ENCODE data around the gene PSRC1.

PSRC1 gene

DNA sequence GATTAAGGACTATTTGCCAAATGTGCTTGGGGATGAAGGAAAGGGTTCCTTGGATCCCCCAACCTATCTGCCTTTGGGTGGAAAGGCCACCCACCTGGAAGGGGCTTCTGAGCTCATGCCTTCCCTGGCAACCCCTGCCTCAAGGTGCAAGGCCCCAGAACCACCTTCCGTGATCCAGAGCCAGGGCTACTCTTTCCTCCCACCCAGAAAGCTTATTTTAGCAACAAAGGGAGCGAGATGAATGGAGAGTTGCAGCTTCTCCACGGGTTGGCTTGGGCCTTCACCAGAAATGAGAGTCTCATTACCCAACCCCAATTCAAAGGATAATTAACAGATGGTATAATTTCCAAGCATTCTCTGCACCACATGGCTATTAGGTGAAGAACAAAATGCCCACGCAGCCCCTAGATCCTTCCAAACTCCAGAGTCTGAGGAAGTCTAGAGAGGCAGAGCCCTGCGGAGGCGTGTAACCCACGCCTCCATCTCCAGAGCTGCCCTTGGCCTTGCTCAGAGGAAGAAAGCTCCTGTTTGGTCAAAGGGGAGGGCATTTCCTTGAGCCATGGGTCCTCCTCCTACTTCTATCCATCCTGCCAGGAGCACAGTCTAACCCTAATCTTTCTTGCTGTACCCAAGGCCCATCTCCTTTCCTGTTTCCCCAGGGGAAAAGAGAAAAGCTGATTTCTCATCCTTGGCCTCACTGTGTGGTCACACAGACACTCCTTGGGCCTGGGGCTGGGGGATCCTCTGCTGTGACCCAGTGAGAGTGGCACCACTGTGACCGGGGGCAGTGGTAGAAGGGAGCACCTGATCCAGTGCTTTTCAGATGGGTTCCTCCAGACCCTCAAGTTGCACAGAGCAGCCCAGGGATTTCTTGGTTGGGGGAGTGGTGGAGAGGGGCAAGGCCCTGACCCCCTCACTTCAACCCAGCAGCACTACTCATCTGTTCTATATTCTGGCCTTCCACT lies 35.3 kb downstream of the PSRC1 start:
- peaks cover 0 to 15% (median 10%) of the 10 kb centered on the region in 5 donors for H3K27me3 ChIP-seq (ENCODE audit: control insufficient read depth in 5 of 5, insufficient read depth in 4 of 5, low read length in 5 of 5)
- peaks cover 0 to 12% (median 11%) of the 10 kb centered on the region in 5 donors for H3K4me1 ChIP-seq (ENCODE audit: control insufficient read depth in 5 of 5, insufficient read depth in 5 of 5, low read length in 5 of 5)
- no peaks in the 10 kb centered on the region for H3K36me3 ChIP-seq (ENCODE audit: control insufficient read depth in 5 of 5, insufficient read depth in 5 of 5, low read length in 5 of 5)
- no peak overlapping the region for H3K4me3 ChIP-seq (ENCODE audit: low read depth in 1 of 5, low read length in 5 of 5)
- H3K27ac ChIP-seq (ENCODE audit: low read depth, low read length): no peak overlapping the region
- H3K9me3 ChIP-seq (ENCODE audit: control insufficient read depth in 5 of 5, low read length in 5 of 5): no peaks in the 10 kb centered on the region
- no peak overlapping the region for H3K9ac ChIP-seq (ENCODE audit: low read length in 5 of 5)

DNA sequence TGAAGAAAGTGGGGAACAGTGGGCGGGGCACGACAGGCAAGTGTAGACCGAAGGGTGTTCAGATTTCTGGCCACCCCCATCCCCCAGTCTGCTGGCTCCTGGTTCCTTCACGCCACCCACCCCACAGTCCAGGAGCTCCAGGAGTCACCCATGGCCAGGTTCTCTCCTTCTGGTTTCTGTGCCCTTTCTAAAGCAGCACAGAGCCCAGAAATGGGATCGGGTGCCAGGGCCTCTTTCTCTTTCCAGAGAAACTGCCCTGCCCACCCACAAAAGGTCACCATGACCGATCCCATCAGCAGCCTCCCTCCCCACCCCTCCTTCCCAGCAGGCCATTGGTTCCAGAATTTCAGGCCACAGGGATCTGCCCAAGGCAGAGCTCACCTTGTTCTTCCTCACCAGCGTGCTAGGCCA lies 36.8 kb downstream of the PSRC1 start:
- H3K4me1 ChIP-seq (ENCODE audit: control insufficient read depth in 5 of 5, insufficient read depth in 5 of 5, low read length in 5 of 5): peaks cover 0 to 27% (median 24%) of the 10 kb centered on the region in 5 donors
- H3K36me3 ChIP-seq (ENCODE audit: control insufficient read depth in 5 of 5, insufficient read depth in 5 of 5, low read length in 5 of 5): no peaks in the 10 kb centered on the region
- peaks cover 7 to 30% (median 19%) of the 10 kb centered on the region in 5 donors for H3K27me3 ChIP-seq (ENCODE audit: control insufficient read depth in 5 of 5, insufficient read depth in 4 of 5, low read length in 5 of 5)
- peak overlapping the region in 1 of 5 donors; percentile 4 for H3K9ac ChIP-seq (ENCODE audit: low read length in 5 of 5)
- H3K4me3 ChIP-seq (ENCODE audit: low read depth in 1 of 5, low read length in 5 of 5): no peak overlapping the region
- no peaks in the 10 kb centered on the region for H3K9me3 ChIP-seq (ENCODE audit: control insufficient read depth in 5 of 5, low read length in 5 of 5)
- H3K27ac ChIP-seq (ENCODE audit: low read depth, low read length): no peak overlapping the region

DNA sequence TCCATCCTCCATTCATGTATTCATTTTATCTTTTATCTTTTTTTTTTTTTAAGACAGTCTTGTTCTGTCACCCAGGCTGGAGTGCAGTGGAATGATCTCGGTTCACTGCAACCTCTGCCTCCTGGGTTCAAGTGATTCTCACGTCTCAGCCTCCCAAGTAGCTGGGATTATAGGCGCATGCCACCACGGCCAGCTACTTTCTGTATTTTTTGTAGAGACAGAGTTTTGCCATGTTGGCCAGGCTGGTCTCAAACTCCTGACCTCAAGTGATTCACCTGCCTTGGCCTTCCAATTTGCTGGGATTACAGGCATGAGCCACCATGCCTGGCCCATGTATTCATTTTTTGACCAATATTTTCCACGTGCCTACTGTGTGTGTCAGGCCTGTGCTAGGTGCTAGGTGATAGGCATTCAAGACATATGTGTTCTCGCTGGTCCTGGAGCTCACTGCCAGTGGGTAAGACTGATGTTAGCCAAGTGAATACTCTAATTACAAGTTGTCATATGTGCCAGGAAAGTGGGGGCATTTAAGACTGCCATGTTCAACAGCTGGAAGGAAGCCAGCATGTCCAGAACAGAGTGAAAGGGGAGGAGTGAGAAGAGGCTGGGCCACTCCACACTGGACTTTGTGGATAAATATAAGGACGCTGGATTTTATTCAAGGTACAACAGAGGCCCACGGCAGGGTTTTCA lies 38.9 kb downstream of the PSRC1 start:
- Histone ChIP-seq H3K9ac (ENCODE audit: low read length in 5 of 5) (no peak overlapping the region), H3K4me3 (ENCODE audit: low read depth in 1 of 5, low read length in 5 of 5) (no peak overlapping the region), H3K9me3 (ENCODE audit: control insufficient read depth in 5 of 5, low read length in 5 of 5) (no peaks in the 10 kb centered on the region), H3K36me3 (ENCODE audit: control insufficient read depth in 5 of 5, insufficient read depth in 5 of 5, low read length in 5 of 5) (peaks cover 0 to 5% (median 4%) of the 10 kb centered on the region in 5 donors), H3K27me3 (ENCODE audit: control insufficient read depth in 5 of 5, insufficient read depth in 4 of 5, low read length in 5 of 5) (peaks cover 7 to 27% (median 19%) of the 10 kb centered on the region in 5 donors), H3K4me1 (ENCODE audit: control insufficient read depth in 5 of 5, insufficient read depth in 5 of 5, low read length in 5 of 5) (peaks cover 3 to 31% (median 24%) of the 10 kb centered on the region in 5 donors), H3K27ac (ENCODE audit: low read depth, low read length) (no peak overlapping the region)

DNA sequence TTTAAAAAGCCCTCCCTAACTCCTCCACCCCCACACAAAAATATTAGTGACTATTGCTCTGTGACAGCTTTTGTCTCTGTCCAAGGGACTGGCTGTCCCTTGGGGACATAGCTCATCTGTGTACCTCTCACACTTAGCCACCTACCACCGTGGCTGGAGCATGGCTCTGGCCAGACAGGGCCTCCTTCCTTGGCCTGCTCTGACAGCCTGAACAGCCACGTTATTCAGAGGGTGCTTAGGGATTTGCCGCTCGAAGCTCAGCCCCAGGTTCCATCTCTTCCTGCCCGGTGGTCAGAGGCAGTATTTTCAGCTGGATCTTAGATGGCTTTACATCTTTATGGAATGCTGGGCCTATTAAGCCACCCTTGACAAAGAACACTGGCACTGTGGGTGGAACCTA lies 39.7 kb downstream of the PSRC1 start:
- no peak overlapping the region for H3K9ac ChIP-seq (ENCODE audit: low read length in 5 of 5)
- no peaks in the 10 kb centered on the region for H3K9me3 ChIP-seq (ENCODE audit: control insufficient read depth in 5 of 5, low read length in 5 of 5)
- no peak overlapping the region for H3K27ac ChIP-seq (ENCODE audit: low read depth, low read length)
- H3K4me1 ChIP-seq (ENCODE audit: control insufficient read depth in 5 of 5, insufficient read depth in 5 of 5, low read length in 5 of 5): peaks cover 3 to 29% (median 21%) of the 10 kb centered on the region in 5 donors
- peaks cover 7 to 27% (median 18%) of the 10 kb centered on the region in 5 donors for H3K27me3 ChIP-seq (ENCODE audit: control insufficient read depth in 5 of 5, insufficient read depth in 4 of 5, low read length in 5 of 5)
- peaks cover under 1 to 13% (median 12%) of the 10 kb centered on the region in 5 donors for H3K36me3 ChIP-seq (ENCODE audit: control insufficient read depth in 5 of 5, insufficient read depth in 5 of 5, low read length in 5 of 5)
- H3K4me3 ChIP-seq (ENCODE audit: low read depth in 1 of 5, low read length in 5 of 5): no peak overlapping the region

DNA sequence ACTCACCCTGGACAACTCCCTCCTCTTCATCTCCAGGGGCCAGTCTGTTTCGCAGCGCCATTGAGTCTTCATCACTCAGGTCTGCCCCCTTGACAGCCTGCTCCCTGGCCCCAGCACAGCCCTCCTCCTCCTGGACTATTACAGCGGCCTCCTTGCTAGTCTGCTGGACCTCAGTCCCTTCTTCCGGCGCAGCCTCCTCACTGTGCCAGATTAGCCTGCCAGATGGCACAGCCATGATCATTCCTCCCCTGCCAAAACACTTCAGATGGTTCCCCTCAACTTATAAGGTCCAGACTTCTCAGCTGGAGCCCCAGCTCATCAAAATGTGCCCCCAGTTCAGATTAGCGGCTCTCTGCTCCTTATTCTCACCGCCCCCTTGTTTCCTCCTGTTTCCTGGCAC lies 40.6 kb downstream of the PSRC1 start:
- H3K4me1 ChIP-seq (ENCODE audit: control insufficient read depth in 5 of 5, insufficient read depth in 5 of 5, low read length in 5 of 5): peaks cover 3 to 29% (median 21%) of the 10 kb centered on the region in 5 donors
- H3K9ac ChIP-seq (ENCODE audit: low read length in 5 of 5): no peak overlapping the region
- no peak overlapping the region for H3K4me3 ChIP-seq (ENCODE audit: low read depth in 1 of 5, low read length in 5 of 5)
- H3K36me3 ChIP-seq (ENCODE audit: control insufficient read depth in 5 of 5, insufficient read depth in 5 of 5, low read length in 5 of 5): peaks cover 3 to 21% (median 20%) of the 10 kb centered on the region in 5 donors
- H3K27me3 ChIP-seq (ENCODE audit: control insufficient read depth in 5 of 5, insufficient read depth in 4 of 5, low read length in 5 of 5): peaks cover 7 to 24% (median 16%) of the 10 kb centered on the region in 5 donors
- no peaks in the 10 kb centered on the region for H3K9me3 ChIP-seq (ENCODE audit: control insufficient read depth in 5 of 5, low read length in 5 of 5)
- no peak overlapping the region for H3K27ac ChIP-seq (ENCODE audit: low read depth, low read length)

DNA sequence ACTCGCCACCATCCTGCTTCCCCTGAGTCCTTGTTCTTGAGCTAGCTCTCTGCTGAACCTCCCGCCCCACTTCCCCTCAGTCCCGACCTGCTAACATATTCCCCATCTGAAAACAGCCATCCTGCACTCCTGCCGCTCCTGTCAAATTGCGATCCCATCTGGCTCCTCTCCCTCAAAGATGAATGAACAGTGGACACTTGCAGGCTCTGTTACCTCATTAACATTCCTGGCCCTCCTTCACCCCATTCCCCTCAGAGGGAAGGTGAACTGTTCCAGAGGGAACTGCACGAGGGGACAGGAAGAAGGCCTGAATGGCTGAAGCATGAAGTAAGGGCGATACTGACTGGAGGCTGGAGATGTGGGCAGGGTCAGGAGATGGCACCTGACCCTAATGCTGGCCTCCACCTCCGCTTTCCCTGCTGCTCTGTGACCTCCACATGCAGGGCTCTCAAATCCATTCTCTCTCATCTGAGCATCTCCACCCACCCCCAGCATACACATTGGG lies 41.1 kb downstream of the PSRC1 start:
- peaks cover 7 to 19% (median 16%) of the 10 kb centered on the region in 5 donors for H3K27me3 ChIP-seq (ENCODE audit: control insufficient read depth in 5 of 5, insufficient read depth in 4 of 5, low read length in 5 of 5)
- peaks cover 3 to 29% (median 21%) of the 10 kb centered on the region in 5 donors for H3K4me1 ChIP-seq (ENCODE audit: control insufficient read depth in 5 of 5, insufficient read depth in 5 of 5, low read length in 5 of 5)
- peaks cover 4 to 26% (median 25%) of the 10 kb centered on the region in 5 donors for H3K36me3 ChIP-seq (ENCODE audit: control insufficient read depth in 5 of 5, insufficient read depth in 5 of 5, low read length in 5 of 5)
- no peak overlapping the region for H3K4me3 ChIP-seq (ENCODE audit: low read depth in 1 of 5, low read length in 5 of 5)
- no peaks in the 10 kb centered on the region for H3K9me3 ChIP-seq (ENCODE audit: control insufficient read depth in 5 of 5, low read length in 5 of 5)
- H3K9ac ChIP-seq (ENCODE audit: low read length in 5 of 5): no peak overlapping the region
- H3K27ac ChIP-seq (ENCODE audit: low read depth, low read length): no peak overlapping the region

DNA sequence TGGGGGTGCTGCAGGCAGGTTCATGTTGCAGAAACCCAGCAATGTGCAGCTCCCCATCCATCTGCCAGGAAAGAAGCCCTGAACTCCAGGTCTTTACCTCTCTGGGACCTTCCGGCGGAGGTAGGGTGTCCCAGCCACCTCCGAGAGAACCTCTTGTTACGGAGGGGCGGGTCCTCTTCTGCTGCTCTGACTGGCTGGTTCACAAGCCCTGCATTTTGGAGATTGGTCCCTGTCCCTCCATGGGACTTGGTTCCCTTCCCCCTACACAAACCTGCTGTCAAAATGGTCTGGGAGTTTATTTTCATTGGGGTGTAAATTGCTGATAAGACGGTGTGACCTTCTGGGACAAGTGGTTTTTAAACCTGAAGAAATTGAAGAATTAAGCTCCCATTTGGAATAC lies 41.6 kb downstream of the PSRC1 start:
- Histone ChIP-seq H3K4me1 (ENCODE audit: control insufficient read depth in 5 of 5, insufficient read depth in 5 of 5, low read length in 5 of 5) (peaks cover 3 to 29% (median 21%) of the 10 kb centered on the region in 5 donors), H3K4me3 (ENCODE audit: low read depth in 1 of 5, low read length in 5 of 5) (no peak overlapping the region), H3K36me3 (ENCODE audit: control insufficient read depth in 5 of 5, insufficient read depth in 5 of 5, low read length in 5 of 5) (peaks cover 8 to 31% (median 31%) of the 10 kb centered on the region in 5 donors), H3K9ac (ENCODE audit: low read length in 5 of 5) (no peak overlapping the region), H3K27ac (ENCODE audit: low read depth, low read length) (no peak overlapping the region), H3K9me3 (ENCODE audit: control insufficient read depth in 5 of 5, low read length in 5 of 5) (no peaks in the 10 kb centered on the region), H3K27me3 (ENCODE audit: control insufficient read depth in 5 of 5, insufficient read depth in 4 of 5, low read length in 5 of 5) (peaks cover 7 to 19% (median 15%) of the 10 kb centered on the region in 5 donors)

DNA sequence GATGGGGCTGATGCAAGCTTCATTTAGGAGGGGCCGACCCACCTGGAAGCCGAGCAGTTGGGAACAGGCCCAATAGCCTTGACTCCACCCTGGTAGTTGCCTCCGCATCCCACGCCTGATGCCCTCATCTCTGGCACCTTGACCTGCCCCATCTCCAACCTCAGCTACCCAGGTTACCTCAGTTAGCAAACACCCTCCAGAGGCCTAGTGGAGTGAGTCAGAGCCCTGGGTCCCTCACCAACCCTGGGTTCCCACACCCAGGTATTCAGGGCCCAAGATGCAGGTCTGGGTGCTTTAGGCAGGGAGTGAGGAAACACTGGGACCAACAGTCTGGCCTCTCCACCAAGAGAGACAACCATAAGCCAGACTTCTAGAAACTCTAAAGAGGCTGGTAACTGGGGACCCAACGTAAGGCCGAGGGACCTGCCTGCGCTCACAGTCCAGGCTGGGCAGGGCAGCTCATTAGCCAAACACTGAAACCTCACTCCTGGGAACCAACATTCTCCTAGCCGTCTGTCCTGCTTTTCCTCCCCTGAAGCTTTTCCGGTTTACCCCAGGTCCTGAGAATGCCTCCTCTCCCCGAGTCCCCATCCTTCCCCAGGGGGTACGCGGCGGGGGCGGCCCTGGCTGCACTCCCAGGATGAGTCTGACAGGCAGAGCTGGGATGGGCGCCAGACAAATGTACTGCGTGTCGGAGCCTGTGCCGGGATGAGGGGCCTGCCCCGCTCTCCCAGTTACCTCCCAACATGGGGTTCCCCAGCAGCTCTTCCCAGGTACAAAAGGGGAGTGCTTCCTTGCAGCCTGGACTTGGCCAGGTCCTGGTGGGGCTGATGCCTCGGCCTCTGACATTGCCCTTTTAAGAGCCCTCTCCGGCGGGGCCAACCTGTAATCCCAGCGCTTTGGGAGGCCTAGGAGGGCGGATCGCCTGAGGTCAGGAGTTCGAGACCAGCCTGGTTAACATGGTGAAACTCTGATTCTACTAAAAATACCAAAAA lies 42.5 kb downstream of the PSRC1 start:
- Histone ChIP-seq H3K27me3 (ENCODE audit: control insufficient read depth in 5 of 5, insufficient read depth in 4 of 5, low read length in 5 of 5) (peaks cover 7 to 19% (median 12%) of the 10 kb centered on the region in 5 donors), H3K36me3 (ENCODE audit: control insufficient read depth in 5 of 5, insufficient read depth in 5 of 5, low read length in 5 of 5) (peaks cover 12 to 40% (median 40%) of the 10 kb centered on the region in 5 donors), H3K9ac (ENCODE audit: low read length in 5 of 5) (peak overlapping the region in 1 of 5 donors; percentile 22), H3K9me3 (ENCODE audit: control insufficient read depth in 5 of 5, low read length in 5 of 5) (no peaks in the 10 kb centered on the region), H3K4me1 (ENCODE audit: control insufficient read depth in 5 of 5, insufficient read depth in 5 of 5, low read length in 5 of 5) (peaks cover 3 to 29% (median 21%) of the 10 kb centered on the region in 5 donors), H3K27ac (ENCODE audit: low read depth, low read length) (no peak overlapping the region), H3K4me3 (ENCODE audit: low read depth in 1 of 5, low read length in 5 of 5) (peak overlapping the region in 1 of 5 donors; percentile 26)
